Prostate gland (tissue), 2 donors: ENCODE measurements around the gene NEGR1.

Experiments
- POLR2A ChIP-seq: fragments of 450-650 bp; IDR thresholded peaks from one replicate; pipeline ENCODE4 v1.6.1; 2016; ENCODE audit warnings: antibody characterized with exemption, mild to moderate bottlenecking
- POLR2AphosphoS5 ChIP-seq: sonication (generic); formaldehyde crosslinking; IDR thresholded peaks from one replicate; pipeline ENCODE4 v1.6.1; 2017; ENCODE audit warnings: antibody characterized with exemption
- TF ChIP-seq, protein P1 (sequence below), 4 experiments: fragments of 200-600 bp in 2 of 4; fragments of 450-650 bp in 2 of 4; sonication (generic) in 2 of 4; IDR thresholded peaks; 1 replicate in 3 of 4; 2 replicates in 1 of 4; pipeline ENCODE4 v1.5.1; 2016 to 2019; ENCODE audit warnings: antibody characterized with exemption in 4 of 4, mild to moderate bottlenecking in 2 of 4, moderate library complexity in 2 of 4

DNA sequence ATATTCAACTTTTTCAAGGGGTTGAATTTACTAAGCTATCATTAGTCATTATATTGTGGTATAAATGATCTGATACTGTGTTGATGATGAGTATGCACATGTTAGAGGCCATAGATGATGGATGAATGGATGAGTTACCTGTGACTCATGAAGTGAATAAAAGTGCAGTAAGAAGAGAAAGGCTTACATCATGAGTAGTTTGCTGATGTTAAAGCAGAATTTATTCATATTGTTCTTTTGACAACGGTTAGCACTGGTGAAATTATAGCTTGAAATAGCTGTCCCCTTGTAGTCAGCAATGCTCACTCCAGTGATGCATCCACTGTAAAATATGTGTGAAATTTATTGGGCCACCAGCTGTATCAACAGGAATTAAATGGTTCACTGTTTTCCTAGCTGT, 660.6 kb downstream of the NEGR1 start:
- TF ChIP-seq POLR2AphosphoS5 (no peak), POLR2A (no peak)
- TF ChIP-seq, protein P1, sequence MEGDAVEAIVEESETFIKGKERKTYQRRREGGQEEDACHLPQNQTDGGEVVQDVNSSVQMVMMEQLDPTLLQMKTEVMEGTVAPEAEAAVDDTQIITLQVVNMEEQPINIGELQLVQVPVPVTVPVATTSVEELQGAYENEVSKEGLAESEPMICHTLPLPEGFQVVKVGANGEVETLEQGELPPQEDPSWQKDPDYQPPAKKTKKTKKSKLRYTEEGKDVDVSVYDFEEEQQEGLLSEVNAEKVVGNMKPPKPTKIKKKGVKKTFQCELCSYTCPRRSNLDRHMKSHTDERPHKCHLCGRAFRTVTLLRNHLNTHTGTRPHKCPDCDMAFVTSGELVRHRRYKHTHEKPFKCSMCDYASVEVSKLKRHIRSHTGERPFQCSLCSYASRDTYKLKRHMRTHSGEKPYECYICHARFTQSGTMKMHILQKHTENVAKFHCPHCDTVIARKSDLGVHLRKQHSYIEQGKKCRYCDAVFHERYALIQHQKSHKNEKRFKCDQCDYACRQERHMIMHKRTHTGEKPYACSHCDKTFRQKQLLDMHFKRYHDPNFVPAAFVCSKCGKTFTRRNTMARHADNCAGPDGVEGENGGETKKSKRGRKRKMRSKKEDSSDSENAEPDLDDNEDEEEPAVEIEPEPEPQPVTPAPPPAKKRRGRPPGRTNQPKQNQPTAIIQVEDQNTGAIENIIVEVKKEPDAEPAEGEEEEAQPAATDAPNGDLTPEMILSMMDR (IDR thresholded peaks at IDR 0.05) = no peak
